Testis (tissue), 5 donors: ENCODE data around the gene ASTE1. TPM values are rescaled to one million over a fixed set of nuclear protein-coding genes. Genes with fewer than 3 reads are reported as not detected.
A peak's percentile ranks its signal among the peaks of the same experiment; 100 is the strongest.

Experiments used
- DNase-seq: peaks from one replicate; pipeline ENCODE4 v3.0.0-alpha.2; 2019
- H3K27ac ChIP-seq, 2 donors: fragments of 200-600 bp; sonication (generic); one replicate each; pipeline ENCODE4 v1.5.1; 2019
- H3K27me3 ChIP-seq: fragments of 200-600 bp; sonication (generic); one replicate; pipeline ENCODE4 v1.5.1; 2019
- H3K36me3 ChIP-seq: fragments of 200-600 bp; sonication (generic); one replicate; pipeline ENCODE4 v1.5.1; 2017; ENCODE audit warnings: low read depth; ENCODE audit errors: missing control alignments
- H3K4me1 ChIP-seq: fragments of 200-600 bp; sonication (generic); one replicate; pipeline ENCODE4 v1.5.1; 2019
- H3K4me3 ChIP-seq, 2 donors: fragments of 200-600 bp; sonication (generic); one replicate each; pipeline ENCODE4 v1.5.1; 2017 to 2019
- H3K9me3 ChIP-seq: fragments of 200-600 bp; sonication (generic); one replicate; pipeline ENCODE4 v1.5.1; 2017
- POLR2A ChIP-seq: fragments of 450-650 bp; IDR thresholded peaks from one replicate; pipeline ENCODE4 v1.6.1; 2017; ENCODE audit warnings: antibody characterized with exemption, mild to moderate bottlenecking, moderate library complexity
- WGBS, 2 donors: methylation state at CpG; one replicate each; pipeline ENCODE4 v1.1.5; 2018; 5-methylcytosine and 5-hydroxymethylcytosine counted together
- intact Hi-C: fragments of 100-400 bp; cut with DNase I; formaldehyde crosslinking; loops from one replicate; pipeline ENCODE4 v1.15.1; 2023; ENCODE audit warnings: low total_unique reads
- long read RNA-seq, 2 donors: transcript quantifications; one replicate each; lab custom pipeline, GENCODE V29; 2026
- polyA plus RNA-seq: library from polyadenylated mRNA; stranded (reverse); fragments of 350-450 nt; fragmentation: Illumina TruSeq; extraction: RNeasy Lipid Tissue Mini Kit (QIAGEN cat#74804); gene quantifications from one replicate; pipeline ENCODE4 v1.2.3, GENCODE V29; 2014; ENCODE audit warnings: low read depth, low replicate concordance; ENCODE audit not compliant: insufficient read depth
- total RNA-seq, 2 donors: library from RNA; depleted of rRNA; stranded (reverse); fragments of >200 nt; gene quantifications; one replicate each; pipeline ENCODE4 v1.2.3, GENCODE V29; 2016
- TF ChIP-seq, protein P1 (sequence below), 3 experiments: fragments of 450-650 bp in 2 of 3; fragments of 200-600 bp in 1 of 3; sonication (generic) in 1 of 3; IDR thresholded peaks; one replicate each; pipeline ENCODE4 v1.5.1; 2016 to 2019; ENCODE audit warnings: antibody characterized with exemption in 3 of 3, mild to moderate bottlenecking in 2 of 3, moderate library complexity in 1 of 3

ASTE1 gene, protein sequence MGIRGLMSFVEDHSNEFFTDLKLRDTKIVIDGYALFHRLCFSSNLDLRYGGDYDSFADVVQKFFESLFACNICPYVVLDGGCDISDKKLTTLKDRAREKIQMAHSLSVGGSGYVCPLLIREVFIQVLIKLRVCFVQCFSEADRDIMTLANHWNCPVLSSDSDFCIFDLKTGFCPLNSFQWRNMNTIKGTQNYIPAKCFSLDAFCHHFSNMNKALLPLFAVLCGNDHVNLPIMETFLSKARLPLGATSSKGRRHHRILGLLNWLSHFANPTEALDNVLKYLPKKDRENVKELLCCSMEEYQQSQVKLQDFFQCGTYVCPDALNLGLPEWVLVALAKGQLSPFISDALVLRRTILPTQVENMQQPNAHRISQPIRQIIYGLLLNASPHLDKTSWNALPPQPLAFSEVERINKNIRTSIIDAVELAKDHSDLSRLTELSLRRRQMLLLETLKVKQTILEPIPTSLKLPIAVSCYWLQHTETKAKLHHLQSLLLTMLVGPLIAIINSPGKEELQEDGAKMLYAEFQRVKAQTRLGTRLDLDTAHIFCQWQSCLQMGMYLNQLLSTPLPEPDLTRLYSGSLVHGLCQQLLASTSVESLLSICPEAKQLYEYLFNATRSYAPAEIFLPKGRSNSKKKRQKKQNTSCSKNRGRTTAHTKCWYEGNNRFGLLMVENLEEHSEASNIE
- total RNA-seq (10 to 100 TPM in 1 of 2 donors, 1 to 10 TPM in 1; 9.8 to 13.0 TPM), polyA plus RNA-seq (17.2 TPM)
- long read RNA-seq, donor 1, partial matches to known transcripts: 36 of 37 reads
- long read RNA-seq, donor 1, other reads (novel, unspliced or antisense): 0 of 37 reads
- long read RNA-seq, donor 2: 0 reads

DNA sequence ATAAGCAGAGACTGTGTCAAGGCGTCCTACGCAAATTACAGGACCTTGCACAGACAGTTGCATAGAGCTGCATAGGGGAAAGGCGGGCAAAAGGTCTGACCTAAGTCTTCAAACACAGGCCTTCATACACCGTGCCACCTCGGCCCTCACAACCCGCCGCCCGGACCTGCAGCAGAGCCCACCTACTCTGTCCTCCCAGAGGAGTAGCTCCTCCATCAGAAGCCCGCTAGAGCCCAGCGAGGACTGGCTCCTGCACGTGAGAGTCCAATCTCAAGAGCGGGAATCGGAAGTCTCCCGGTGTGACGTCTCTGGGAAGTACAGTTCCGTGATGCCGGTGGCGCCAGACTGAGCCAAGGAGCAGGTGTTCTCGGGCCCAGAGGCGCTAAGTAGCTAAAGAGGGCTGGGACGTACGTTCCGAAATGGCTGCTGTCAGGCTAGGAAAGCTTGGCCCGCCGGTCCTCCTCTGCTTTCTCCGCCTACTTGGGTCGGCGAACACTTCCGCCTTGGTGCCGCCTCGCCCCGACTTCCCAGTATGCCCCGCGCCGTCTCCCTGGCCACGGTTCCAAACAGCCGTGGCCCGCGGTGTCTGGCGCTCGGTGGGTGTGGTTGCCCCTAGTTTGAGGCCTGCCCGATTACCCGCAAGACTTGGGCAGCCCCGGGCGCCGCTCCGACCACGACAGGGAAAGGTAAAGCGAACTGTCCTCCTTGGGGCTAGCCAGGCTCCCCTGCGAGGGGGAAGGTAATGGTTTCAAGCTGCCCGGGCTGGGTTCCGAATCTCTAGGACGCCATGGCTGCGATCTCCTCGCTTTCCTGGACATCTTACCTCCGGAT lies at the start of gene ASTE1, which contains the start of gene NEK11:
Gene ASTE1 (minus strand): TSS at position 505 of the 831 bp plus-strand sequence. CDS start 1,519 bp downstream, outside the sequence.
Gene NEK11 (plus strand): TSS at position 557 of the 831 bp plus-strand sequence. CDS start 2,832 bp downstream, outside the sequence.
- H3K27me3 ChIP-seq: no peaks in the 10 kb centered on the region
- H3K4me3 ChIP-seq: peak within 1 kb of the TSS; percentile 72 to 82
- no peaks in the 10 kb centered on the region for H3K9me3 ChIP-seq
- DNase-seq: peak; percentile 94
- intact Hi-C loops: no loop called here
- TF ChIP-seq, protein P1, sequence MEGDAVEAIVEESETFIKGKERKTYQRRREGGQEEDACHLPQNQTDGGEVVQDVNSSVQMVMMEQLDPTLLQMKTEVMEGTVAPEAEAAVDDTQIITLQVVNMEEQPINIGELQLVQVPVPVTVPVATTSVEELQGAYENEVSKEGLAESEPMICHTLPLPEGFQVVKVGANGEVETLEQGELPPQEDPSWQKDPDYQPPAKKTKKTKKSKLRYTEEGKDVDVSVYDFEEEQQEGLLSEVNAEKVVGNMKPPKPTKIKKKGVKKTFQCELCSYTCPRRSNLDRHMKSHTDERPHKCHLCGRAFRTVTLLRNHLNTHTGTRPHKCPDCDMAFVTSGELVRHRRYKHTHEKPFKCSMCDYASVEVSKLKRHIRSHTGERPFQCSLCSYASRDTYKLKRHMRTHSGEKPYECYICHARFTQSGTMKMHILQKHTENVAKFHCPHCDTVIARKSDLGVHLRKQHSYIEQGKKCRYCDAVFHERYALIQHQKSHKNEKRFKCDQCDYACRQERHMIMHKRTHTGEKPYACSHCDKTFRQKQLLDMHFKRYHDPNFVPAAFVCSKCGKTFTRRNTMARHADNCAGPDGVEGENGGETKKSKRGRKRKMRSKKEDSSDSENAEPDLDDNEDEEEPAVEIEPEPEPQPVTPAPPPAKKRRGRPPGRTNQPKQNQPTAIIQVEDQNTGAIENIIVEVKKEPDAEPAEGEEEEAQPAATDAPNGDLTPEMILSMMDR (IDR thresholded peaks at IDR 0.05): peak in 1 of 3 experiments; percentile 2
- TF ChIP-seq POLR2A: peak; percentile 28
- peak within 1 kb of the TSS; percentile 79 to 82 for H3K27ac ChIP-seq
- 0 to 2% methylated on average over 28 to 54 of the region's 56 CpGs for WGBS, 2 donors
- peaks cover 8% of the 10 kb centered on the region for H3K4me1 ChIP-seq
- H3K36me3 ChIP-seq: no peaks in the 10 kb centered on the region

DNA sequence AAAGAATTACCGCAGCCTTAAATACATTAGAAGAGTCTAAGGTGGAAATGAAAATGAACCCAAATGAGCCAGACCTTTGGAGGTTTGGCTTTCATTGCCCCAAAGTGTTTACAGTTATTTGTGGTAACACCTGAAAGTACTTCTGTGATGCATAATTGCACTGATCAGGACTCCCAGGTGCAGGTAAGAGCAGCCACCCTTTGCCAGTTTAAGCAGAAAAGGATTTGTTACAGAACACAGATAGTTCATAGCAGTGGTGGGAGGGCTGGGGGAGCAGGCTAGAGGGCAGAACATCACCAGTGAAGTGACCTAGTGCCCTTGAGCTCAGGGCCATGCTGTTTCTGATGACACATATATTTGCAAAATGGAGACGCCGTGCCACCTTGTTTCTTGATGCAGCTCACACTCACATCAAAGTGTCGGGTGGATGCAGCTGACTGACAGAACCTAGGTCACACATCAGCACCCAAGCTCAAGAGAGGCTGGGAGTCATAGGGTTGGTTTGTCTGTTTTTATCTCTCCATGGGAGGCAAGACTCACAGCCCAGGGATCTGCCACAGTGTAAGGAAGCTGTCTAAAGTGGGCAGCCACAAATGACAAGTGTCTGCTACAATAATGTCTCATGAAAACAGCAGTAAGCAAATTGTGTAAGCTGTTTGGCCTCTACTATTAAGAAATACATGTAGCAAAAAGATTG lies 49.2 kb upstream of the ASTE1 start:
- Histone ChIP-seq H3K4me3 (no peak overlapping the region), H3K36me3 (no peaks in the 10 kb centered on the region), H3K9me3 (no peaks in the 10 kb centered on the region), H3K4me1 (no peaks in the 10 kb centered on the region), H3K27me3 (no peaks in the 10 kb centered on the region), H3K27ac (no peak overlapping the region)
- 73 to 75% methylated on average over 4 of the region's 4 CpGs for WGBS, 2 donors
- TF ChIP-seq, protein P1 (IDR thresholded peaks at IDR 0.05): no peak
- TF ChIP-seq POLR2A: no peak
- intact Hi-C loops: no loop called here
- no peak for DNase-seq

DNA sequence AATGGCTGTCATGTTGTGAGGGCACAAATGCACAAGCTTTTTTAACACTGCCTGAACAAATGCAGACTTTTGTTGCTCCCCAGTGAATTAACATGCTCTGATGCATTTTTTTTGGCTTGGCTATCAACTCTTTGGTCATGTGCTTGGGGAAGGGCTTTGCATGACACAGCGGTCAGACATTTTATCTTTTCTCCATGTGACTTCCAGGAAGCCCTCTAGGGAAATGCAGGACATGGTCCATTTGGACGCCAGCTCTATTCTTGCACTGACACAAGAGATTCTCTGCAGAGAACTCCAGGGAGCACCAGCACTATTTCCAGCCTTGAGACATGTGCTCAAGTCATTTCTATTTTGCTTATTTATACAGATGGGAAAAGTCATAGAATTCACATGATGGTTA lies 46.2 kb upstream of the ASTE1 start:
- 36 to 57% methylated on average over 2 of the region's 2 CpGs for WGBS, 2 donors
- H3K27ac ChIP-seq: no peak overlapping the region

More for the DNA sequence above, 46.2 kb upstream of the ASTE1 start:
- no peak for TF ChIP-seq POLR2A
- TF ChIP-seq, protein P1 (IDR thresholded peaks at IDR 0.05): no peak
- H3K4me3 ChIP-seq: no peak overlapping the region
- H3K36me3 ChIP-seq: no peaks in the 10 kb centered on the region
- DNase-seq: no peak
- no peaks in the 10 kb centered on the region for H3K9me3 ChIP-seq
- no peaks in the 10 kb centered on the region for H3K4me1 ChIP-seq
- H3K27me3 ChIP-seq: no peaks in the 10 kb centered on the region
- intact Hi-C loops: no loop called here
